IPS-18c (cell line): ENCODE results near the gene HSD17B11.
"Not testable (repeated sequence)": the region's sequence is repeated elsewhere in the genome, so short reads cannot be mapped to it uniquely, and the experiment has no call there.

Experiments used
- H3K4me3 ChIP-seq: 2 replicates; pipeline ENCODE4 v1.7.0; 2013; ENCODE audit warnings: low read depth, mild to moderate bottlenecking, low read length, moderate library complexity; ENCODE audit not compliant: insufficient read depth
- H3K9me3 ChIP-seq: one replicate; pipeline ENCODE4 v1.6.1; 2013; ENCODE audit warnings: mild to moderate bottlenecking, low read length, moderate library complexity; ENCODE audit not compliant: control insufficient read depth, insufficient read depth

HSD17B11 gene

DNA sequence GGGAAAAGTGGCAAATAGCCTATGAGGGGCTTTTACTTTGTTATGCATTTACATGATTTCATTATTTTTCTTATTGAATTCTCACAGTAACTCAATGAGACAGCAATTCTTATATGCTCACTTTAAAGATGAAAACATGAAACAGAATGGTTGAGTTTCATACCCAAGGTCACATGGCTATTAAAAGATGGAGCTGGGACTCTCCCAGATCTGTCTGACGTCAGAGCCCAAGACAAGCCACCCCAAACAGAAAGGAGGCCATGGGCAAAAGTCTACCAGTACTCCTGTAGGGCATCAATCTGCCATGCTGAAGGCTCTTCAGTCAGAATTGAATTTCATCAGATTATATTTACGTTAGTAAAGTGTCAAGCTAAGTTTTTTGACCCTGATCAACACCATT, 13.2 kb downstream of the HSD17B11 start:
- Histone ChIP-seq H3K9me3 (no peaks in the 10 kb centered on the region), H3K4me3 (no peak overlapping the region)

DNA sequence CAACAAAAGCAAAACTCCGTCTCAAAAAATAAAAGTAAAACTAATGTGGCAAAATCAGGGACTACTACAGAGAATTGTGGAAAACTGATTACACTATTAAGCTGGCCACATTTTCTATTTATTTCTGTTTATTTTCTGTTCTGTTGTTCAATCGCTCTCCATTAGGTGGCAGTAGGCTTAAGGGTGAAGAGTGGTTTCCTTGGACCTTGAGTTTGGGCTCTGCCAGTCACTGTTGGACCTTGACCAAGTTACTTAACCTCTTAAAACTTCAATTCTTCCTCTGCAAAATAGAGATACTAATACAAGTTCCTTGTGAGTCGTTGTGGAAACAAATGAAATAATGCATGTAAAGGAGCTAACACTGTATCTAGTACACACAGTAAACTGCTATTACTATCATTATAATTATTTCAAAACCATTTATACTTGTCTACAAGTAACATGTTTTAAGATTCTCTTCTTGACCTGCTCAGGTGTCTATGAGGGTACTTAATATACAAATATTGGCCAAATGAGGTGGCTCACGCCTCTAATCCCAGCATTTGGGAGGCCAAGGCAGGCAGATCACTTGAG, 15.2 kb downstream of the HSD17B11 start:
- Histone ChIP-seq H3K4me3 (no peak overlapping the region), H3K9me3 (no peaks in the 10 kb centered on the region)

DNA sequence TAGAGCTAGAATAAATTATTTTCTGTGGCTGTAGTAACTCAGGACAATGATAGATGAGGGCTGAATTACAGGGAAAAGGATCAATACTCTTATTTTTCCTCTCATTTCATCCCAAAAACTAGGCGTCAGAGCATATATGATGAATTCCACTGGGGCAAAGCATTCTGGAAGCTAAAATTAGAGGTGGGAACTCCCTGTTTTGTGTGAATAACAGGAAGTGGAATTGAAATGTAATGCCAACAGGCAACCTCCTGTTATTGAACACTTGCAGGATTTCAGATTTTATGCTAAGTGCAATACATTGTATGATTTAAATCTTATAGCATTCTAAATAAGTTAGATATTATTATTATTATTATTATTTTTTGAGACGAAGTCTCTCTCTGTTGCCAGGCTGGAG, 20.9 kb downstream of the HSD17B11 start:
- Histone ChIP-seq H3K4me3 (no peak overlapping the region), H3K9me3 (no peaks in the 10 kb centered on the region)

DNA sequence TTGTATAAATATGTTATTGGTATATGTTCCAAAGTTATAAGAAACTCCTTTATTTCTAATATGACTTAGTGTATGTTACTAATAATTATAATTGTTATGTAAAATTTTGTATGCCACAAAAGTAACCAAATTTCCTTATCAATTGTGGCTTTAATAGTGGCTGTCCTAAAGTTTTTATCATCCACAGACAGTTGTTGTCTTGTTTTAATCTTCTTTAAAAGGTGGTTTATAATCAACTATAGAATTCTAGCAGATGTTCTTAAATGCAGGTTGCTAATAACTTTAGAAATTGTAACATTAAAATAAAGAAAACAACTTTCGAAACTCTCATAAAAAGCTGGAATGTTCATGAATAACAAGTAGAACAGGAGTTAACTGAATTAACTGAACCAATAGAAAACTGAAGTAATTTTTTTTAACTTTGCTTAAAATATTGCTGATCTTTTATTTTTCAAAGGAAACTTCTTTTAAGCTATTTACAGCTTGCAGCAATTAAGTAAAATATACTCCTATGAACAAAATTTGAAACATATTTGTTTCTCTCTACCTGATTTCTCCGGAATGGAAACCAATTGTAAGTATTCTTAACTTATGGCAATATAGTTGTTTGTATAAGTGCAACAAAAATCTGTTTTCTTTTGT, 24.3 kb downstream of the HSD17B11 start:
- H3K9me3 ChIP-seq, result no peaks in the 10 kb centered on the region

DNA sequence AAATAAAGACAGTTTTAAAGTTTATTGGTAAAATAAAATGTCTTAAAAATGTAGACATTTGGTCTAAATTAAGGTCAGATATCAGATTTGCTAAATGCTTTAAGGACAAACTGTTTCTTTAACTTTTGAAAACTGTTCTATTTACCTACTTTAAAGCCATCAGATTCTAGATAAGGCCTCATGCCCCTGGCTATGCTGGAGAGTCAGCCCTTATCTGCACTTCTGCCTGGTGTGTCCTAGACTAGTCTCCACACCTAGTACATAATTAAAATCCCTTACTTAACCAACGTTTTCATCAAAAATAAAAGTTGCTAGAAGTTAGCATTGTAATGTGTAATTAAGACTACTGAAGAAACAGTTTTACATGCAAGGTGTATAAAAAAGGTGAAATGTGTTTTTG, 25.6 kb downstream of the HSD17B11 start:
- H3K4me3 ChIP-seq, result no peak overlapping the region
- no peaks in the 10 kb centered on the region for H3K9me3 ChIP-seq

More for the DNA sequence above, 24.3 kb downstream of the HSD17B11 start:
- H3K4me3 ChIP-seq, result no peak overlapping the region

DNA sequence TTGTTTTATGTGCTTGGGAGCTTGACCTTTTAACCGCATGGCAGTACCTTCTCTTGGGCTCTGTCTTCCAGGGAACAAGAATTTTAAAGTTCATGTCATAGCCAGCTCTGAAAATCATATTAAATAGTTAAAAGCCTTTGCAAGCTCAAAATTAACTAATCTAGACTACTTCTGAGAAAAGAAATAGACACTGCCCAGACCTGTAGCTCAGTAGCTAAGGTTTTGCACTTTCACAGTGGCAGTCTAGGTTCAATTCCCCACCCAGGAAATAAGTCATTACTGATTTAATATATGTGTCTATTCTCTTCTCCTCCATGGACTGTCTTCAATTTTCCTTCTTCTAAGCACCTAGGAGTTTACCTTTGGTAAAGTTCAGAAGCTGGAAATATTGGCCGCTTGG, 27.4 kb downstream of the HSD17B11 start:
- Histone ChIP-seq H3K4me3 (no peak overlapping the region), H3K9me3 (no peaks in the 10 kb centered on the region)

DNA sequence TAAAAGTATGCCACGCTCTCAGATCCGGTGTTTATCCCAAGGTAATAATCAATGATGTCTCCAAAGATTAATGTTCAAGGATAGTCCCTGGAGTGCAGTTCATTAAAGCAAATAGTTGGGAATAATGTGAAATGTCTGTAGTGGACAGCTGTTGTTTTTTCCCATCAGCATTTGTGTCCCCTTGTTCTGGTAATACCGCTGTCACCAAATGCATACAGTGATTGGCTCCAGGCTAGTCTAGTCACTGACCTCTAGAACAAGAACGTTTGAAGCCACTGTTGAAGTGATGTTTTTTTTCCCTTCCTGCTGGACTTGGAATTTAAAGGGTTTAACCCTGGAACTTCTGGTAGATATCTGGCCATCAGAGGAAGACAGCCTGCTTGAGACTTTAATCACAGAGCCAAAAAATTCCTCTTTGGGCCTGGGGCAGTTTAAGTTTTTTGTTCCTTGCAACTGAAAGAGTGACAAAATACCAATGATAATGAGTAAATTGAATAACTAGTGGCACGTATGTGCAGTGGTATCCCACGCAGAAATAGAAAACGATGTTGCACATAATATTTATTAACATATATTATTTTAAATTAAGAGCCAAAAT, 30.6 kb downstream of the HSD17B11 start:
- Histone ChIP-seq H3K4me3 (no peak overlapping the region), H3K9me3 (no peaks in the 10 kb centered on the region)

DNA sequence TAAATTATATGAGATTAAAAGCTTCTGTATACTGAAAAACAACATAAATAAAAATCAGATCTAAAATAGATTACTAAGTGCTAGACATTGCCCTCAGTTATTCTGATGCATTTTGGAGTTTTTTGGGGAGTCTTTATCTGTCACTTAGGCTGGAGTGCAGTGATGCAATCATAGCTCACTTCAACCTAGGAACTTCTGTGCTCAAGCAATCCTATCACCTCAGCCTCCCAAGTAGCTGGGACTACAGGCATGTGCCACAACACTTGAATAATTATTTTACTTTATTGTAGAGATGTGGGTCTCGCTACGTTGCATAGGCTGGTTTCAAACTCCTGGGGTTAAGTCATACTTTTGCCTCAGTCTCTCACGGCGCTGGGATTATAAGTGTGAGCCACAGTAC, 31.7 kb downstream of the HSD17B11 start:
- no peaks in the 10 kb centered on the region for H3K9me3 ChIP-seq
- no peak overlapping the region for H3K4me3 ChIP-seq

DNA sequence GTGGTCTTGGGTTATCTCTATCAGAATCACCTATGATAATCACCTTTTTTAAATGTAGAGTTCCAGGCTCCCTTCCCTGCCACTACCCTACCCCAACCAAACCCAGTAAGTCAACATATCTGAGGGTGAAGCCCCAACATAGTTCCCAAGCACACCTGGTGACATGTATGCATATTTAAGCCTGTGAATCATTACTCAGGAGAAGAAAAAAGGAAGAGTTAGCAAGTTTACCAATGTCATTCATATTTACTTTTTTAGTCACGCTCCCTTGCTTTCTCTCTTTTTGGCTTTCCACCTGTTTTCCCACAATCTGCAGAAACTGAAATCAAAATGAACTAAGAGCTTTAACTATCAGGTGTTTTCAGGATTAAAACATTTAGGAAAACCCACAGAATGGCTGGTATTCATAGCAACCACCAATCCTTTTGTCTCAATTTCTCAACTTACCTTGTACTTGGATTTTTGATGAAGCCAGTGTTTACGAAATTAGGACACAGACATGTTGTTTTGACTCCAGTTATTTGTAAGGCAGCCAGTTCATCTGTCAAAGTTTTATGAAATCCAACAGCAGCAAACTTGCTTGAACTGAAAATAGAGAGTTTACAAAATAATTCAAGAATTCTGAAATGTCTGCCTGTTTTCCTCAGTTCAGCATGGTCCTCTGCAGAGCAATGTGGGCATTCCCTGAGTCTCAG, 34.0 kb downstream of the HSD17B11 start:
- H3K9me3 ChIP-seq, result no peaks in the 10 kb centered on the region
- H3K4me3 ChIP-seq, result no peak overlapping the region

DNA sequence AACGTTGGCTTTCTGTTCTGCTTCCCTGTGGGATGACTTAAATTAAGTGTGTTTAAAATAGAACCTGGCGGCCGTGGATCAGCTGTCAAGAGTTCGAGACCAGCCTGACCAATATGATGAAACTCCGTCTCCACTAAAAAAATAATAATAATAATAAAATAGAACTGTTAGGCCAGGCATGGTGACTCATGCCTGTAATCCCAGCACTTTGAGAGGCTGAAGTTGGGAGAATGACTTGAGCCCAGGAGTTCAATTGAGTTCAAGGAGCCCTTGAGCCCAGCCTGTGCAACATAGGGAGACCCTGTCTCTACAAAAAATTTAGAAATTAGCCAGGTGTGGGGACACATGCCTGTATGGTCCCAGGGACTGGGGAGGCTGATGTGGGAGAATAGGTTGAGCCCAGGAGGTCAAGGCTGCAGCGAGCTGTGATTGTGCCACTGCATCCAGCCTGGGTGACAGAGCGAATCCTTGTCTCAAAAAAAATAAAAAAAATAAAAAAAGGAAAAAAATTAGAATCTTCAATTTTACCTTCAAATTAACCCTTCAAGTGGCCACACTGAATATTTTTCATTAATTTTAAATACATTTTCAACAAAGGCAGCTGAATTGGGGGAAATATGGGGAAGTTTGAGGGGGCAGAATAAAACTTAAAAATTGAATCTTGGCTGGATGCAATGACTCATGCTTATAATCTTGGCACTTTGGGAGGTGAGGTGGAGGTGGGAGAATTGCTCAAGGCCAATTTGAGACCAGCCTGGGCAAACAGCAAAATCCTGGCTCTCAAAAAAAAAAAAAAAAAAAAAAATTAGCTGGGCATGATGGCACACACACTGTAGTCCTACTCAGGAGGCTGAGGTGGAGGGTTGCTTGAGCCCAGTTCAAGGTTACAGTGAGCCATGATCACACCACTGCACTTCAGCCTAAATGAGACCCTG, 36.6 kb downstream of the HSD17B11 start:
- no peaks in the 10 kb centered on the region for H3K9me3 ChIP-seq
- H3K4me3 ChIP-seq, result no peak overlapping the region

DNA sequence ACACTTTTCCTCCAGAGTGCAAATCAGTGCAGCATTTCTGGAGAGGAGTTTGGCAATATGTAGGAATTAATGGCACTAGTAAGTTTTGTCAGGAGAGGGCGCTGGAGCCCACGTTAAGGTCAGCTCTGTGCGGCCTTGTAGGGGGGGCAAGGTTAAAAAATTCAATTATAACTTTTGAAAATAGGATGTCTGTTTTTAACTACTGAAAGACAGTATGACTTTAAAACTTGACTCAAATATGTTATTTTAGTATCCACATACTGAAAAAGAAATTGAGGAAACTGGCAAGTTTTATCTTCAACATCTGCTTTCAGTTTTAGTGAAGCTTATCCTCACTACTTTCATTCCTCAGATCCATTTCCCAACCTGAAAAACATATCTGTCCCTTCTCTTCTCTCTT, 37.4 kb downstream of the HSD17B11 start:
- no peaks in the 10 kb centered on the region for H3K9me3 ChIP-seq
- H3K4me3 ChIP-seq, result no peak overlapping the region

DNA sequence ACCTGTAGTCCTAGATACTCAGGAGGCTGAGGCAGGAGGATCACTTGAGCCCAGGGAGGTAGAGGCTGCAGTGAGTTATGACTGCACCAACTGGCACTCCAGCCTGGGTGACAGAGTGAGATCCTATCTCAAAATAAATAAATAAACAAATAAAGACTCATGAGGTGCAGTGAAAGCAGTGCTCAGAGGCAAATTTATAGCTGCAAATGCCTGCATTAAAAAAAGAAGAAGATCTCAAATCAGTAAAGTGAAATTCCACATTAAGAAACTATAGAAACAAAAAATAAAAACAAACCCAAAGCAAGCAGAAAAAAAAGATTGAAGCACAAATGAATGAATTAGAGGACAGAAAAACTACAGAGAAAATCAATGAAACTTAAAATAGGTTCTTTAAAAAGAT, 45.8 kb downstream of the HSD17B11 start:
- no peak overlapping the region for H3K4me3 ChIP-seq

DNA sequence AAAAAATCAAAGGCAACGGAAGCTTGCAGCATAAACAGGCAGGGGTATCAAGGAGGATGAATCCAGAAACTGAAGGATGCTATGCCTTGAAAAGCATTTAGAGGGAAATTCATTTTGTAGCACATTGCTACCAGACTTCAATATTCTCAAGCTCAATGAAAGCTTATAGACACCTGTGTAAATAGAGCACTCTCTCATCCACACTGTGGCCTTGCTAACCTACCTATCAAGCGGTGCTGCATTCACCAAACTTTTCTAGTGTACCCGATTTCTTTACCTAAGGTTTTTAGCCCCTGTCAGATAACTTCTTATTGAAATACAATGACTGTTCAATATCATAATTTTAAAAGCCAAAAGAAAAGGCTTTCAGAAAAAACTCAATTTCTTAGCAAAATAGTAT, 48.1 kb downstream of the HSD17B11 start:
- H3K4me3 ChIP-seq, result no peak overlapping the region
- no peaks in the 10 kb centered on the region for H3K9me3 ChIP-seq

More for the DNA sequence above, 45.8 kb downstream of the HSD17B11 start:
- no peaks in the 10 kb centered on the region for H3K9me3 ChIP-seq

DNA sequence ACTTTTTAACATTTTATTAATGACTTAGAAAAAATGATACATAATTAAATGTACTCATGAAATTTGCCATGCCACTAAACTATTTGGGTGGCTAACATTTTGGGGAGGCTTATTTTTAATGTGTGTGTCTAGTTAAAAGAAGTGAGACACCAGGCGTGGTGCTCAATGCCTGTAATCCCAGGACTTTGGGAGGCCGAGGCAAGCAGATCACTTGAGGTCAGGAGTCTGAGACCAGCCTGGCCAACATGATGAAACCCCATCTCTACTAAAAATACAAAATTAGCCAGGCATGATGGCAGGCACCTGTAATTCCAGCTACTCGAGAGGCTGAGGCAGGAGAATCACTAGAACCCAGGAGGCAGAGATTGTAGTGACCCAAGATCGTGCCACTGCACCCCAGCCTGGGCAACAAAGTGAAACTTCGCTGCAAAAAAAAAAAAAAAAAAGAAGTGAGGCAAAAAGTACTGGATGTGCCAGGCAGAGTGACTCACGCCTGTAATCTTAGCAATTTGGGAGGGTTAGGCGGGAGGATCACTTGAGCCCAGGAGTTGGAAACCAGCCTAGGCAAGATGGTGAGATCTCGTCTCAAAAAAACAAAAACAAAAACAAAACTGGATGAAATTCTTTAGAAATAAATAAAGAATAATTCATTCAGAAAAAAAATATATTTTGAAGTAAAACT, 48.9 kb downstream of the HSD17B11 start:
- not testable (repeated sequence) for H3K9me3 ChIP-seq, H3K4me3 ChIP-seq

DNA sequence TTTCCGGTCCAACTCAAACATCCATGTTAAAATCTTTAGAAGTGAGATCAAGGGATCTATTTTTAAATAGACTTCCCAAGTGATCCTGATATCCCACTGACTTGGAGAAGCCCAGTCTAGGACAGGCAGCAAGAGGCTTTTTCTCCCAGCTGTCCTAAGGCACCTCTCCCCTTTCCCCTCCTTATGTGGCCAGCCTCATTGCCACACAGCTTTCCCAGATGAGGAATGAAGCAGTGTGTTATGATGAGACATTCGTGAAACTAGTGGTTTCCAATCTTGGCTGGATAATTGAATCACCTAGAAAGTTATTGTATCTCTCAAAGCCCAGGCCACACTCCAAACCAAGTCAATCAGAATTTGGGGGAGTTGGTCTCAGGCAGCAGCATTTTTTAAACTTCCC, 51.5 kb downstream of the HSD17B11 start:
- H3K9me3 ChIP-seq, result no peaks in the 10 kb centered on the region

DNA sequence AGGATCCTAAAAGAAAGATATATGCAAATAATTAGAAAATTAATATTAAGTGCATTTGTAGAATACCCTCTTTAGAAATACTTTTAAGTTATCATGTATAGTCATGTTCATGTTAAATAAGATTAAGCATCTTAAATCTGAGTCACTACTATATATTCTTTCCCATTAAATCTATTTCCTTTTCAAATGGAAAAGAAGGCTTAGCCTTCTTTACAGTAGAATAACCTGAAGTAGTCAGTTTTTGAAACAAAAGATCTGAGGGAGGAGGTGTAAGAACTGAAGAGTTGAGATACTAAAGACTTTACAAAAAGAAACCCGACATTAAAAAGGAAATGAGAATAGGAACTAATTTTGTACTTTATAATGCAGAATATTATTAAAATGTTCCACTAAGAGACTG, 53.6 kb downstream of the HSD17B11 start:
- Histone ChIP-seq H3K4me3 (no peak overlapping the region), H3K9me3 (peaks cover 6% of the 10 kb centered on the region)

More for the DNA sequence above, 51.5 kb downstream of the HSD17B11 start:
- H3K4me3 ChIP-seq, result no peak overlapping the region

DNA sequence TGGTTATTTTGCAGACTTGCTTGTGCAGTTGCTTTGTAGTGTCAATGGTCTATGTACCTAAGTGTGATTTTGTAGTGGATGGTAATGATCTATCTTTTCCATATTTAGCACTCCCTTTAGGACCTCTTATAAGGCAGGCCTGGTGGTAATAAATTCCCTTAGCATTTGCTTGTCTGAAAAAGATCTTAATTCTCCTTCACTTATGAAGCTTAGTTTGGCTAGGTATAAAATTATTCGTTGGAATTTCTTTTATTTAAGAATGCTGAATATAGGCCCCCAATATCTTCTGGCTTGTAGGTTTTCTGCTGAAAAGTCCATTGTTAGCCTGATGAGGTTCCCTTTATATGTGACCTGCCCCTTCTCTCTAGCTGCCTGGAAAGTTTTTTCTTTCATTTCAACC, 57.7 kb downstream of the HSD17B11 start:
- H3K9me3 ChIP-seq, result peaks cover 6% of the 10 kb centered on the region
- no peak overlapping the region for H3K4me3 ChIP-seq
